Tibial nerve (tissue), 4 donors: ENCODE results near the gene NPAT. TPM values are rescaled to one million over a fixed set of nuclear protein-coding genes. Genes with fewer than 3 reads are reported as not detected.

ENCODE experiments used
- DNase-seq, 2 donors: peaks; one replicate each; pipeline ENCODE4 v3.0.0-alpha.2; 2019; ENCODE audit warnings: low spot score in 2 of 2
- H3K27ac ChIP-seq, 4 donors: fragments of 200-600 bp; sonication (generic) in 3 of 4; one replicate each; pipeline ENCODE4 v1.5.1; 2017 to 2019; ENCODE audit warnings: mild to moderate bottlenecking in 1 of 4
- H3K27me3 ChIP-seq, 2 donors: fragments of 200-600 bp; sonication (generic) in 1 of 2; one replicate each; pipeline versions ENCODE4 v1.5.1 to v1.6.0; 2017 to 2019
- H3K36me3 ChIP-seq, 3 donors: fragments of 200-600 bp; sonication (generic); one replicate each; pipeline ENCODE4 v1.5.1; 2018 to 2019
- H3K4me1 ChIP-seq, 4 donors: fragments of 200-600 bp; sonication (generic) in 3 of 4; one replicate each; pipeline ENCODE4 v1.5.1; 2017 to 2019
- H3K4me3 ChIP-seq, 4 donors: fragments of 200-600 bp; sonication (generic) in 3 of 4; one replicate each; pipeline ENCODE4 v1.5.1; 2017 to 2019; ENCODE audit warnings: mild to moderate bottlenecking in 1 of 4, moderate library complexity in 1 of 4
- H3K9me3 ChIP-seq, 4 donors: fragments of 200-600 bp; sonication (generic) in 3 of 4; one replicate each; pipeline ENCODE4 v1.5.1; 2017 to 2019
- CTCF ChIP-seq, 5 experiments: fragments of 200-600 bp in 3 of 5; fragments of 450-650 bp in 2 of 5; sonication (generic) in 3 of 5; IDR thresholded peaks; one replicate each; pipeline ENCODE4 v1.5.1; 2016 to 2019; ENCODE audit warnings: antibody characterized with exemption in 5 of 5, mild to moderate bottlenecking in 3 of 5, moderate library complexity in 2 of 5
- EP300 ChIP-seq, 2 donors: sonication (generic); formaldehyde crosslinking; IDR thresholded peaks; one replicate each; pipeline ENCODE4 v1.6.1; 2017; ENCODE audit warnings: antibody characterized with exemption in 2 of 2, mild to moderate bottlenecking in 1 of 2
- POLR2A ChIP-seq, 2 donors: fragments of 450-650 bp; IDR thresholded peaks; one replicate each; pipeline ENCODE4 v1.6.1; 2017; ENCODE audit warnings: antibody characterized with exemption in 2 of 2, mild to moderate bottlenecking in 2 of 2, moderate library complexity in 2 of 2
- WGBS, 2 donors: methylation state at CpG; one replicate each; pipeline ENCODE4 v1.1.5; 2018; 5-methylcytosine and 5-hydroxymethylcytosine counted together
- total RNA-seq, 4 donors: library from RNA; depleted of rRNA; stranded (reverse); fragments of >200 nt; gene quantifications; one replicate each; pipeline ENCODE4 v1.1.0, GENCODE V29; 2016

The NPAT gene
- total RNA-seq, 4 donors from 2014 or later: 12.6 to 16.1 (median 15.3) TPM

GRCh38 chr11:108235192-108235591 is 12.8 kb upstream of the NPAT start:
- H3K36me3 ChIP-seq: peaks cover 0 to 85% (median 0%) of the 10 kb centered on the region in 3 donors
- DNase-seq: no peak
- no peak for TF ChIP-seq CTCF (IDR thresholded peaks at IDR 0.05)
- TF ChIP-seq EP300 (IDR thresholded peaks at IDR 0.05): no peak
- no peak for TF ChIP-seq POLR2A (IDR thresholded peaks at IDR 0.05)
- peaks cover 0 to 6% (median 0%) of the 10 kb centered on the region in 4 donors for H3K4me1 ChIP-seq
- H3K4me3 ChIP-seq: no peak overlapping the region
- H3K27me3 ChIP-seq: no peaks in the 10 kb centered on the region
- no peak overlapping the region for H3K27ac ChIP-seq
- no peaks in the 10 kb centered on the region for H3K9me3 ChIP-seq
- WGBS, 2 donors: 82 to 86% methylated on average over 1 of the region's 1 CpG

GRCh38 chr11:108233277-108233945 is 11.0 kb upstream of the NPAT start:
- H3K4me1 ChIP-seq: peaks cover 0 to 6% (median 0%) of the 10 kb centered on the region in 4 donors
- no peak overlapping the region for H3K27ac ChIP-seq
- TF ChIP-seq CTCF (IDR thresholded peaks at IDR 0.05): no peak
- no peak for TF ChIP-seq POLR2A (IDR thresholded peaks at IDR 0.05)
- no peak for TF ChIP-seq EP300 (IDR thresholded peaks at IDR 0.05)
- H3K4me3 ChIP-seq: no peak overlapping the region
- 92 to 96% methylated on average over 2 of the region's 2 CpGs for WGBS, 2 donors
- no peaks in the 10 kb centered on the region for H3K27me3 ChIP-seq
- peaks cover 0 to 85% (median 0%) of the 10 kb centered on the region in 3 donors for H3K36me3 ChIP-seq
- DNase-seq: no peak
- H3K9me3 ChIP-seq: no peaks in the 10 kb centered on the region

- H3K27ac ChIP-seq: no peak overlapping the region
- H3K9me3 ChIP-seq: no peaks in the 10 kb centered on the region
- H3K36me3 ChIP-seq: peaks cover 0 to 53% (median 0%) of the 10 kb centered on the region in 3 donors
- no peak for TF ChIP-seq EP300 (IDR thresholded peaks at IDR 0.05)
- TF ChIP-seq CTCF (IDR thresholded peaks at IDR 0.05): no peak
- TF ChIP-seq POLR2A (IDR thresholded peaks at IDR 0.05): no peak
- H3K4me3 ChIP-seq: no peak overlapping the region
- H3K27me3 ChIP-seq: no peaks in the 10 kb centered on the region
- 86 to 94% methylated on average over 2 of the region's 2 CpGs for WGBS, 2 donors
- peaks cover 0 to 33% (median 5%) of the 10 kb centered on the region in 4 donors for H3K4me1 ChIP-seq
- no peak for DNase-seq
Observed at GRCh38 chr11:108228251-108228650, 5.8 kb upstream of the NPAT start.

- no peak for DNase-seq
- Histone ChIP-seq H3K9me3 (no peaks in the 10 kb centered on the region), H3K36me3 (peaks cover 0 to 31% (median 0%) of the 10 kb centered on the region in 3 donors), H3K27ac (peak overlapping the region in 3 of 4 donors; percentile 90 to 95 (median 95)), H3K4me1 (peaks cover 0 to 39% (median 5%) of the 10 kb centered on the region in 4 donors), H3K27me3 (no peaks in the 10 kb centered on the region), H3K4me3 (no peak overlapping the region)
- TF ChIP-seq EP300 (IDR thresholded peaks at IDR 0.05) (no peak), CTCF (IDR thresholded peaks at IDR 0.05) (no peak), POLR2A (IDR thresholded peaks at IDR 0.05) (no peak)
- WGBS, 2 donors: 93 to 95% methylated on average over 2 of the region's 2 CpGs
Observed at GRCh38 chr11:108226036-108226435, 3.6 kb upstream of the NPAT start.
